Vagina (tissue), 2 donors: ENCODE measurements around the gene ARHGEF11. TPM values are rescaled to one million over a fixed set of nuclear protein-coding genes. Genes with fewer than 3 reads are reported as not detected.

Source experiments
- DNase-seq, 2 donors: peaks; one replicate each; pipeline ENCODE4 v3.0.0-alpha.2; 2017; ENCODE audit errors: extremely low spot score in 2 of 2
- H3K27ac ChIP-seq: fragments of 200-600 bp; sonication (generic); one replicate; pipeline ENCODE4 v1.5.1; 2019
- H3K27me3 ChIP-seq: fragments of 200-600 bp; sonication (generic); one replicate; pipeline ENCODE4 v1.5.1; 2019
- H3K36me3 ChIP-seq, 2 donors: fragments of 200-600 bp; sonication (generic); one replicate each; pipeline ENCODE4 v1.5.1; 2017 to 2019
- H3K4me1 ChIP-seq: fragments of 200-600 bp; sonication (generic); one replicate; pipeline ENCODE4 v1.5.1; 2019
- H3K4me3 ChIP-seq, 2 donors: fragments of 200-600 bp; sonication (generic); 1 replicate in 1 of 2; 2 replicates in 1 of 2; pipeline ENCODE4 v1.5.1; 2016 to 2019
- H3K9me3 ChIP-seq: fragments of 200-600 bp; sonication (generic); one replicate; pipeline ENCODE4 v1.5.1; 2019
- POLR2A ChIP-seq, 2 donors: fragments of 450-650 bp; IDR thresholded peaks; one replicate each; pipeline ENCODE4 v1.6.1; 2017; ENCODE audit warnings: antibody characterized with exemption in 2 of 2, mild to moderate bottlenecking in 2 of 2, moderate library complexity in 2 of 2
- POLR2AphosphoS5 ChIP-seq, 2 donors: sonication (generic); formaldehyde crosslinking; IDR thresholded peaks; one replicate each; pipeline ENCODE4 v1.9.0; 2017; ENCODE audit warnings: antibody characterized with exemption in 2 of 2, mild to moderate bottlenecking in 2 of 2, low read depth in 1 of 2; ENCODE audit not compliant: insufficient read depth in 1 of 2
- intact Hi-C: fragments of 100-400 bp; cut with DNase I; formaldehyde crosslinking; loops from one replicate; pipeline ENCODE4 v1.15.1; 2023
- total RNA-seq: library from RNA; depleted of rRNA; stranded (reverse); fragments of >200 nt; gene quantifications from one replicate; pipeline ENCODE4 v1.2.3, GENCODE V29; 2016
- TF ChIP-seq, protein P1 (sequence below), 3 experiments: fragments of 450-650 bp in 2 of 3; fragments of 200-600 bp in 1 of 3; sonication (generic) in 1 of 3; IDR thresholded peaks; one replicate each; pipeline ENCODE4 v1.5.1; 2017 to 2019; ENCODE audit warnings: antibody characterized with exemption in 3 of 3, mild to moderate bottlenecking in 2 of 3, moderate library complexity in 2 of 3

ARHGEF11 gene
- total RNA-seq, 1 donor from 2014 or later = 29.2 TPM

- no peaks in the 10 kb centered on the region for H3K9me3 ChIP-seq
- intact Hi-C loops = no loop called here
- no peaks in the 10 kb centered on the region for H3K27me3 ChIP-seq
- no peak overlapping the region for H3K4me3 ChIP-seq
- TF ChIP-seq POLR2A (IDR thresholded peaks at IDR 0.05) = no peak
- TF ChIP-seq, protein P1, sequence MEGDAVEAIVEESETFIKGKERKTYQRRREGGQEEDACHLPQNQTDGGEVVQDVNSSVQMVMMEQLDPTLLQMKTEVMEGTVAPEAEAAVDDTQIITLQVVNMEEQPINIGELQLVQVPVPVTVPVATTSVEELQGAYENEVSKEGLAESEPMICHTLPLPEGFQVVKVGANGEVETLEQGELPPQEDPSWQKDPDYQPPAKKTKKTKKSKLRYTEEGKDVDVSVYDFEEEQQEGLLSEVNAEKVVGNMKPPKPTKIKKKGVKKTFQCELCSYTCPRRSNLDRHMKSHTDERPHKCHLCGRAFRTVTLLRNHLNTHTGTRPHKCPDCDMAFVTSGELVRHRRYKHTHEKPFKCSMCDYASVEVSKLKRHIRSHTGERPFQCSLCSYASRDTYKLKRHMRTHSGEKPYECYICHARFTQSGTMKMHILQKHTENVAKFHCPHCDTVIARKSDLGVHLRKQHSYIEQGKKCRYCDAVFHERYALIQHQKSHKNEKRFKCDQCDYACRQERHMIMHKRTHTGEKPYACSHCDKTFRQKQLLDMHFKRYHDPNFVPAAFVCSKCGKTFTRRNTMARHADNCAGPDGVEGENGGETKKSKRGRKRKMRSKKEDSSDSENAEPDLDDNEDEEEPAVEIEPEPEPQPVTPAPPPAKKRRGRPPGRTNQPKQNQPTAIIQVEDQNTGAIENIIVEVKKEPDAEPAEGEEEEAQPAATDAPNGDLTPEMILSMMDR (IDR thresholded peaks at IDR 0.05) = no peak
- no peak for TF ChIP-seq POLR2AphosphoS5 (IDR thresholded peaks at IDR 0.05; ENCODE audit: insufficient read depth in 1 of 2, low read depth in 1 of 2)
- no peak overlapping the region for H3K27ac ChIP-seq
- H3K36me3 ChIP-seq = peaks cover 0 to 51% of the 10 kb centered on the region in 2 donors
- no peaks in the 10 kb centered on the region for H3K4me1 ChIP-seq
- DNase-seq = no peak
Measured at GRCh38 chr1:156937883-156938282, 107.7 kb downstream of the ARHGEF11 start.

DNA sequence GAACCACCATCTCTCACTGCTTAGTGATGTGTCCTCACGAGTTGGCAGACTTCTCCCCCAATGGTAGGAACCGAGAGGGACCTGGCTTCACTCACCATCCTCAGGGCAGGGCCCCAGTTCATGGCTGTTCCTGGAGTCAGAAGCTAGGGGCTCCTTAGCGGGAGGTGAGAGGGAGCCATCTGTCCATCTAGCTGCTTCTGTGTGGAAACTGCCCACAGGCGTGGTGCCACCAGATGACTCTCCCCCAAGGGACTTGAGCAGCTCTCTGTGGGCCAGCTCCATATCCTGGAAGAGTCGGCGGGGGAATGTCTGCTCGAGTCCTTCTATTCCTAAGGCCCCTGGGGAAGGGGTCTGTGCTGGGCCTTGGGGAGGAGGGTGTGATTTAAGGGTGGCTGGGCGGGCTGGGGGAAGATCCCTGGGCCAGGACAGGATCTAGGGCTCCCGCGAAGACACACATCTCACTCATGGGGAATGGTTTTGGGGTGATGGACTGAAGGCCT is 108.8 kb downstream of the ARHGEF11 start:
- intact Hi-C loops = no loop called here
- Histone ChIP-seq H3K36me3 (peaks cover 0 to 40% of the 10 kb centered on the region in 2 donors), H3K4me1 (no peaks in the 10 kb centered on the region), H3K9me3 (no peaks in the 10 kb centered on the region), H3K27me3 (no peaks in the 10 kb centered on the region), H3K4me3 (no peak overlapping the region), H3K27ac (no peak overlapping the region)
- TF ChIP-seq POLR2A (IDR thresholded peaks at IDR 0.05) (no peak), POLR2AphosphoS5 (IDR thresholded peaks at IDR 0.05; ENCODE audit: insufficient read depth in 1 of 2, low read depth in 1 of 2) (no peak)
- TF ChIP-seq, protein P1 (IDR thresholded peaks at IDR 0.05) = no peak
- DNase-seq = no peak

DNA sequence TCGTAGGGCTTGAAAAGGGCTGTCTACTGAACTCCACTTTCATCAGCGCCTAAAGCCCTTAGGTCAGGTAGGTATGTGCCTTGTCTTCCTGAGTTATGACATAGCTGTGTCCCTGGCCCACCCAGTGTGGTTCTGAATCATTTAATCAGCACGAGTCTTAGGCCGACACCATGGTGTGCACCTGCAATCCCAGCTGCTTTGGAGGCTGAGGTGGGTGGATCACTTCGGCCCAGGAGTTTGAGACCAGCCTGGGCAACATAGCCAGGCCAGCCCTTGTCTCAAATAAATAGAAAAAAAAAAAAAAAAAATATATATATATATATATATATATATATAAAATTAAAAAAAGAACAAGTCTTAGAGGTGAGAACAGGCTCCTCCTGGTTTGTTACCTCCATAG is 109.4 kb downstream of the ARHGEF11 start:
- H3K27ac ChIP-seq = no peak overlapping the region
- no peaks in the 10 kb centered on the region for H3K9me3 ChIP-seq
- DNase-seq = no peak
- H3K27me3 ChIP-seq = no peaks in the 10 kb centered on the region
- H3K36me3 ChIP-seq = peaks cover 0 to 36% of the 10 kb centered on the region in 2 donors
- H3K4me1 ChIP-seq = no peaks in the 10 kb centered on the region
- intact Hi-C loops = no loop called here
- no peak for TF ChIP-seq POLR2AphosphoS5 (IDR thresholded peaks at IDR 0.05; ENCODE audit: insufficient read depth in 1 of 2, low read depth in 1 of 2)
- TF ChIP-seq POLR2A (IDR thresholded peaks at IDR 0.05) = no peak
- TF ChIP-seq, protein P1 (IDR thresholded peaks at IDR 0.05) = no peak
- H3K4me3 ChIP-seq = no peak overlapping the region

GRCh38 chr1:156935505-156936128 is 109.9 kb downstream of the ARHGEF11 start:
- no peaks in the 10 kb centered on the region for H3K27me3 ChIP-seq
- intact Hi-C loops = no loop called here
- DNase-seq = no peak

GRCh38 chr1:156933136-156933535 is 112.4 kb downstream of the ARHGEF11 start:
- no peaks in the 10 kb centered on the region for H3K9me3 ChIP-seq
- no peak overlapping the region for H3K27ac ChIP-seq
- H3K27me3 ChIP-seq = no peaks in the 10 kb centered on the region
- H3K4me1 ChIP-seq = no peaks in the 10 kb centered on the region
- DNase-seq = no peak
- TF ChIP-seq POLR2AphosphoS5 (IDR thresholded peaks at IDR 0.05; ENCODE audit: insufficient read depth in 1 of 2, low read depth in 1 of 2) = no peak
- TF ChIP-seq, protein P1 (IDR thresholded peaks at IDR 0.05) = no peak
- no peak for TF ChIP-seq POLR2A (IDR thresholded peaks at IDR 0.05)
- peaks cover 0 to 9% of the 10 kb centered on the region in 2 donors for H3K36me3 ChIP-seq
- no peak overlapping the region for H3K4me3 ChIP-seq
- intact Hi-C loops = no loop called here

More at GRCh38 chr1:156935505-156936128, 109.9 kb downstream of the ARHGEF11 start:
- Histone ChIP-seq H3K36me3 (peaks cover 0 to 33% of the 10 kb centered on the region in 2 donors), H3K27ac (no peak overlapping the region), H3K4me1 (no peaks in the 10 kb centered on the region), H3K9me3 (no peaks in the 10 kb centered on the region), H3K4me3 (no peak overlapping the region)
- no peak for TF ChIP-seq POLR2A (IDR thresholded peaks at IDR 0.05)
